Airway epithelial cell (primary cell): ENCODE data around the gene PDZK1IP1. TPM values are rescaled to one million over a fixed set of nuclear protein-coding genes. Genes with fewer than 3 reads are reported as not detected.

ENCODE experiments used
- total RNA-seq: library from RNA; depleted of rRNA; stranded (reverse); fragments of >200 nt; gene quantifications from 2 replicates; pipeline ENCODE4 v1.2.3, GENCODE V29; 2015

Gene PDZK1IP1
- total RNA-seq, result 2.5 TPM in 1 of 2 replicates, not detected in the other

GRCh38 chr1:47189844-47190508 lies at the start of gene PDZK1IP1:
TSS of gene PDZK1IP1 (minus strand) at chr1:47190036. CDS start at chr1:47189932, 104 bp downstream.

GRCh38 chr1:47232187-47232874 lies 42.5 kb upstream of the PDZK1IP1 start, which contains the start of gene TAL1:
TSS of gene TAL1 (minus strand) at chr1:47232225. CDS start at chr1:47225888, 6,337 bp downstream.

DNA sequence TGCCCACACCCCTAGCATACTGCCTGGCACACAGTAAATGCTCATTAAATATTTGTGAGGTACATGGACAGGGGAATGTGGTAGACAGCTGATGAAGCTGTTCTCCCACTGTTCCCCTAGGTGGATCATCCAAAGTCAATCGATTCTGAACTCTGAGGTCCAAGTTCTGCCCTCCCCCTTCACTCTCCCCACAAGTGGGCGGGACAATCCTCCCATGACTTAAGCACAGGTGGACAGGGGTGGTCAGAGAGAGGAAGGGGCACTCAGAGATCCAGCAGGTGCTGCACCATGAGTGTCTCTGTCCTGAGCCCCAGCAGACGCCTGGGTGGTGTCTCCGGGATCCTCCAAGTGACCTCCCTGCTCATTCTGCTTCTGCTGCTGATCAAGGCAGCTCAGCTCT lies 52.6 kb downstream of the PDZK1IP1 start, which contains the start of gene CYP4A22:
TSS of gene CYP4A22 (plus strand) at position 244 of the 400 bp plus-strand sequence. CDS start at position 289, 45 bp downstream.

Other genes starting within 250 kb of the PDZK1IP1 start
- not detected in 2 replicates for gene CYP4A11, start 248.6 kb downstream of the PDZK1IP1 start, total RNA-seq
- gene CYP4X1, start 166.4 kb downstream of the PDZK1IP1 start, total RNA-seq, result 0.51 and 0.56 TPM in 2 replicates
- gene CYP4Z1, start 122.8 kb downstream of the PDZK1IP1 start, total RNA-seq, result not detected in 2 replicates
- not detected in 2 replicates for gene CYP4A22, start 52.6 kb downstream of the PDZK1IP1 start, total RNA-seq
- not detected in 2 replicates for gene TAL1, start 42.2 kb upstream of the PDZK1IP1 start, total RNA-seq
- 5.4 and 8.7 TPM in 2 replicates for gene STIL, start 124.1 kb upstream of the PDZK1IP1 start, total RNA-seq
- gene CMPK1, start 143.8 kb upstream of the PDZK1IP1 start, total RNA-seq, result 61.3 and 76.2 TPM in 2 replicates
- not detected in 2 replicates for gene FOXE3, start 226.2 kb upstream of the PDZK1IP1 start, total RNA-seq
- gene FOXD2, start 248.0 kb upstream of the PDZK1IP1 start, total RNA-seq, result 0.05 and 0.14 TPM in 2 replicates